ENCODE results near the gene LIM2. TPM values are rescaled to one million over a fixed set of nuclear protein-coding genes. Genes with fewer than 3 reads are reported as not detected.

The LIM2 gene
- total and polyA plus RNA-seq, 9 of the 15 experiments (the other 6 are each of a cell fraction or from before 2014, with no cell fraction given), result 0.07 to 0.45 (median 0.18) TPM; not detected in 4

- TF ChIP-seq MLX (CRISPR knock-in tag; conservative IDR thresholded peaks at IDR 0.05), result no peak
- TF ChIP-seq MYNN (IDR thresholded peaks at IDR 0.05), result no peak
- TF ChIP-seq MYNN (CRISPR knock-in tag; IDR thresholded peaks at IDR 0.05), result no peak
- TF ChIP-seq ZBTB26 (CRISPR knock-in tag; IDR thresholded peaks at IDR 0.05), result 0 out of 2 replicates have a peak, but pooled peaks have one; percentile 49
- TF ChIP-seq KDM1A (IDR thresholded peaks at IDR 0.05), result peak in 1 of 2 experiments; percentile 26; a peak in 1 of 4 replicates
- no peak for TF ChIP-seq PBX2 (CRISPR knock-in tag; IDR thresholded peaks at IDR 0.05; ENCODE audit: low read depth)
- no peak for TF ChIP-seq PBX2 (tag; conservative IDR thresholded peaks at IDR 0.05; ENCODE audit: low read depth)
- no peak for TF ChIP-seq ARNT (IDR thresholded peaks at IDR 0.05)
- TF ChIP-seq ZNF436 (CRISPR knock-in tag; IDR thresholded peaks at IDR 0.05), result peak; percentile 84
- TF ChIP-seq ZNF133 (CRISPR knock-in tag; IDR thresholded peaks at IDR 0.05), result no peak
- TF ChIP-seq CHD4 (IDR thresholded peaks at IDR 0.05; ENCODE audit: insufficient read depth, insufficient replicate concordance, low read depth, low read length, poor library complexity, severe bottlenecking), result peak; percentile 53
- TF ChIP-seq ETV1 (tag; conservative IDR thresholded peaks at IDR 0.05; ENCODE audit: low read depth), result no peak
- no peak for TF ChIP-seq ZNF324 (CRISPR knock-in tag; IDR thresholded peaks at IDR 0.05)
- no peak for TF ChIP-seq TCF7 (IDR thresholded peaks at IDR 0.05; ENCODE audit: borderline replicate concordance)
- no peak for TF ChIP-seq JUN (IDR thresholded peaks at IDR 0.05; ENCODE audit: borderline replicate concordance, low read depth, low read length)
- TF ChIP-seq JUN (CRISPR knock-in tag; IDR thresholded peaks at IDR 0.05; ENCODE audit: borderline replicate concordance), result no peak
- no peak for TF ChIP-seq HDAC1 (IDR thresholded peaks at IDR 0.05)
- TF ChIP-seq DDX20 (tag; IDR thresholded peaks at IDR 0.05; ENCODE audit: low read depth), result no peak
- 0 out of 2 replicates have a peak, but pooled peaks have one; percentile 30 for TF ChIP-seq PTBP1 (IDR thresholded peaks at IDR 0.05; ENCODE audit: low read depth, low read length)
- no peak for TF ChIP-seq MYC (IDR thresholded peaks at IDR 0.05; ENCODE audit: low read depth, low read length)
- no peak for TF ChIP-seq MYC (CRISPR knock-in tag; IDR thresholded peaks at IDR 0.05; ENCODE audit: borderline replicate concordance, low read depth)
- no peak for TF ChIP-seq USF2 (CRISPR knock-in tag; IDR thresholded peaks at IDR 0.05)
- no peak for TF ChIP-seq DIDO1 (tag; IDR thresholded peaks at IDR 0.05; ENCODE audit: low read depth)
- TF ChIP-seq RUNX1 (IDR thresholded peaks at IDR 0.05; ENCODE audit: low read depth), result no peak
- 0 out of 2 replicates have a peak, but pooled peaks have one; percentile 18 for TF ChIP-seq ESRRA (IDR thresholded peaks at IDR 0.05; ENCODE audit: borderline replicate concordance, low read depth)
Observed at GRCh38 chr19:51341976-51342580, 45.7 kb downstream of the LIM2 start, which contains the start of gene VSIG10L (continued).
